ENCODE data around the gene SEC14L5.
"Not testable (repeated sequence)": the region's sequence is repeated elsewhere in the genome, so short reads cannot be mapped to it uniquely, and the experiment has no call there.

SEC14L5 gene

DNA sequence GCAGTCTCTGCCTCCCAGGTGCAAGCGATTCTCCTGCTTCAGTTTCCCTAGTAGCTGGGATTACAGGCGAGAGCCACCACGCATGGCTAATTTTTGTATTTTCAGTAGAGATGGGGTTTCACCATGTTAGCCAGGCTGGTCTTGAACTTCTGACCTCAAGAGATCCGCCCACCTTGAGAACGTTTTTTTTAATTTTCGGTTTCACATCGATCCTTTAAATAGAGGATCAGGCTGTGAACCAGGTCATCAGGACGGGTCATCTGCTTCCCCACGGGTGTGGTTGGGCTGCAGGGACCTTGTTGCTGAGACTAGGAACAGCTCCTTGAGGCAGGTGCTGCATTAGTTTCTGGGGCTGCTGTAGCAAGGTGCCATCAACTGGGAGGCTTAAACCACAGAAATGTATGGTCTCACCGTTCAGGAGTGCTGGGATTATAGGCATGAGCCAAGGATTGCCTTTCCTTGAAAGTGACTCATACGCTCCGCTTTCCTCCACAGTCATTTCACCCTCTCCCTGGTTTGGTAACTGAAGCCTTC is 83.5 kb downstream of the SEC14L5 start:
- H3K79me2 ChIP-seq (ENCODE audit: insufficient read depth, low read length): no peaks in the 10 kb centered on the region
- no peaks in the 10 kb centered on the region for H4K20me1 ChIP-seq (ENCODE audit: insufficient read depth, low read length, poor library complexity, severe bottlenecking)
- no peaks in the 10 kb centered on the region for H3K36me3 ChIP-seq (ENCODE audit: insufficient read depth, low read length)
- no peaks in the 10 kb centered on the region for H3F3A ChIP-seq (ENCODE audit: low read depth)
- no peak overlapping the region for H3K9ac ChIP-seq (ENCODE audit: low read depth, low read length, poor library complexity, severe bottlenecking)
- H3K4me1 ChIP-seq (ENCODE audit: insufficient read depth, low read length, poor library complexity, severe bottlenecking): no peaks in the 10 kb centered on the region
- TF ChIP-seq, protein P1, sequence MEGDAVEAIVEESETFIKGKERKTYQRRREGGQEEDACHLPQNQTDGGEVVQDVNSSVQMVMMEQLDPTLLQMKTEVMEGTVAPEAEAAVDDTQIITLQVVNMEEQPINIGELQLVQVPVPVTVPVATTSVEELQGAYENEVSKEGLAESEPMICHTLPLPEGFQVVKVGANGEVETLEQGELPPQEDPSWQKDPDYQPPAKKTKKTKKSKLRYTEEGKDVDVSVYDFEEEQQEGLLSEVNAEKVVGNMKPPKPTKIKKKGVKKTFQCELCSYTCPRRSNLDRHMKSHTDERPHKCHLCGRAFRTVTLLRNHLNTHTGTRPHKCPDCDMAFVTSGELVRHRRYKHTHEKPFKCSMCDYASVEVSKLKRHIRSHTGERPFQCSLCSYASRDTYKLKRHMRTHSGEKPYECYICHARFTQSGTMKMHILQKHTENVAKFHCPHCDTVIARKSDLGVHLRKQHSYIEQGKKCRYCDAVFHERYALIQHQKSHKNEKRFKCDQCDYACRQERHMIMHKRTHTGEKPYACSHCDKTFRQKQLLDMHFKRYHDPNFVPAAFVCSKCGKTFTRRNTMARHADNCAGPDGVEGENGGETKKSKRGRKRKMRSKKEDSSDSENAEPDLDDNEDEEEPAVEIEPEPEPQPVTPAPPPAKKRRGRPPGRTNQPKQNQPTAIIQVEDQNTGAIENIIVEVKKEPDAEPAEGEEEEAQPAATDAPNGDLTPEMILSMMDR (conservative IDR thresholded peaks at IDR 0.05; ENCODE audit: low read length): no peak
- TF ChIP-seq EZH2phosphoT487 (IDR thresholded peaks at IDR 0.05; ENCODE audit: borderline replicate concordance): no peak
- H2AFZ ChIP-seq (ENCODE audit: low read length): no peak overlapping the region
- no peaks in the 10 kb centered on the region for H3K9me3 ChIP-seq (ENCODE audit: insufficient read depth, low read depth, low read length)
- no peaks in the 10 kb centered on the region for H3K27me3 ChIP-seq (ENCODE audit: insufficient read depth, low read length, poor library complexity, severe bottlenecking)
- no peaks in the 10 kb centered on the region for H3K9me2 ChIP-seq (replicated peaks; ENCODE audit: low read depth, low read length)
- H3K4me3 ChIP-seq (ENCODE audit: low read length, poor library complexity, severe bottlenecking): no peak overlapping the region
- no peak overlapping the region for H3K4me2 ChIP-seq (ENCODE audit: low read depth, low read length, poor library complexity, severe bottlenecking)

DNA sequence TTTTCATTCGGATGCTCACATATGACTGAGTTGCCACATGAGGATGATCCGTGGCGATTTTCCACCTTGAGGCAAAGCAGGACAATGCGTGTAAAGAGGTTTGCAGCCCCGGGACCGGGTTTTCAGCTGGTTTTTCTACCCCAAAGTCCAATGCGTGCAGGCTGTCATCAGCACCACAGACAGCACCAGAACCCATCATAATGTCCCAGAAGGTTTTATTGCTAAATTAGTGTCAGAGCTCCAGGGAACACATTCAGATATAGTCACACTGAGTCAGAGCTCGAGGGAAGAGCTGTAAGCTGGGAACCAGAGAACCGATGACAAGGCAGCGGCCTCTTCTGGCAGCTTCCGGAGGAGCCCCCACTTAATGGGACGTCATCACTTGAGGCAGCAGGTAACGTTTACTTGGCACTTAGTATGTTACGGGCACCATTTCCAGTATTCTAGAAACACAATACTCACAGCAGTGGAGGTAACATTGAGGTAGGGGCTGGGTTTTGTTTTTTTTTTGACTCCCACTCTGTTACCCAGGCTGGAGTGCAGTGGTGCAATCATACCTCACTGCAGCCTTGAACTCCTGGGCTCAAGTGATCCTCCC is 84.5 kb downstream of the SEC14L5 start:
- H3K9ac ChIP-seq (ENCODE audit: low read depth, low read length, poor library complexity, severe bottlenecking): no peak overlapping the region
- TF ChIP-seq, protein P1 (conservative IDR thresholded peaks at IDR 0.05; ENCODE audit: low read length): no peak
- no peak for TF ChIP-seq EZH2phosphoT487 (IDR thresholded peaks at IDR 0.05; ENCODE audit: borderline replicate concordance)
- H3K79me2 ChIP-seq (ENCODE audit: insufficient read depth, low read length): no peaks in the 10 kb centered on the region
- no peak overlapping the region for H2AFZ ChIP-seq (ENCODE audit: low read length)
- H3K4me2 ChIP-seq (ENCODE audit: low read depth, low read length, poor library complexity, severe bottlenecking): no peak overlapping the region
- H4K20me1 ChIP-seq (ENCODE audit: insufficient read depth, low read length, poor library complexity, severe bottlenecking): no peaks in the 10 kb centered on the region
- H3K9me2 ChIP-seq (replicated peaks; ENCODE audit: low read depth, low read length): no peaks in the 10 kb centered on the region
- H3K4me3 ChIP-seq (ENCODE audit: low read length, poor library complexity, severe bottlenecking): no peak overlapping the region
- no peaks in the 10 kb centered on the region for H3K4me1 ChIP-seq (ENCODE audit: insufficient read depth, low read length, poor library complexity, severe bottlenecking)
- H3F3A ChIP-seq (ENCODE audit: low read depth): no peaks in the 10 kb centered on the region
- no peaks in the 10 kb centered on the region for H3K27me3 ChIP-seq (ENCODE audit: insufficient read depth, low read length, poor library complexity, severe bottlenecking)
- H3K9me3 ChIP-seq (ENCODE audit: insufficient read depth, low read depth, low read length): no peaks in the 10 kb centered on the region
- H3K36me3 ChIP-seq (ENCODE audit: insufficient read depth, low read length): no peaks in the 10 kb centered on the region

DNA sequence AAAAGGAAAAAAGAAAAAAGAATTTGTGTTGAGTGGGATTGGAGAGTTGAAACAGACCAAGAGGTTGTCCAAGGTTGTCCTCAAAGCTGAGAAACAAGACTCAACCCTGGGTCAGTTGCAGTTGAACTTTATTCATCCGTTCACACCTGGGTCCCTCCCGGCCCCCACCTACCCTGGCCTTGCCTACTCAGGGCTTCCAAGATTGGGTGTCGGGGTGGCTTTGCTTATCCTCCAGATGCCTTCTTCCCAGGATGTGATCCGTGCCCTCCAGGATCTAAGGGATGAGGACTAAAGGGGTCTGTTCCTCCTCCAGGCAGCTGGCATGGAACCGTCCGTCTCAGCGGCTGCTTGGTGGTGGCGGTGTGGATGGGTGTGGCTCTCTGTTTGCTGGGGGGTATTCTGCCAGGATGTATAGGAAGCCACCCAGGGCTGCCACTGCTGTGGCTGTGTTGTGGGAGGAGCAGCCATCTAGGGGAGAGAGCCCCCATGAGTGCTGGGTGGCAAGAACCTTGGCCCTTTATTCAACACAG is 85.9 kb downstream of the SEC14L5 start:
- Histone ChIP-seq H3K27me3 (ENCODE audit: insufficient read depth, low read length, poor library complexity, severe bottlenecking) (no peaks in the 10 kb centered on the region), H3K36me3 (ENCODE audit: insufficient read depth, low read length) (no peaks in the 10 kb centered on the region), H3K4me2 (ENCODE audit: low read depth, low read length, poor library complexity, severe bottlenecking) (no peak overlapping the region), H3K4me3 (ENCODE audit: low read length, poor library complexity, severe bottlenecking) (no peak overlapping the region), H3K9me3 (ENCODE audit: insufficient read depth, low read depth, low read length) (no peaks in the 10 kb centered on the region), H3K4me1 (ENCODE audit: insufficient read depth, low read length, poor library complexity, severe bottlenecking) (no peaks in the 10 kb centered on the region), H3K9me2 (replicated peaks; ENCODE audit: low read depth, low read length) (no peaks in the 10 kb centered on the region), H3F3A (ENCODE audit: low read depth) (no peaks in the 10 kb centered on the region), H4K20me1 (ENCODE audit: insufficient read depth, low read length, poor library complexity, severe bottlenecking) (no peaks in the 10 kb centered on the region), H3K79me2 (ENCODE audit: insufficient read depth, low read length) (no peaks in the 10 kb centered on the region), H3K9ac (ENCODE audit: low read depth, low read length, poor library complexity, severe bottlenecking) (no peak overlapping the region), H2AFZ (ENCODE audit: low read length) (no peak overlapping the region)
- TF ChIP-seq, protein P1 (conservative IDR thresholded peaks at IDR 0.05; ENCODE audit: low read length): no peak
- no peak for TF ChIP-seq EZH2phosphoT487 (IDR thresholded peaks at IDR 0.05; ENCODE audit: borderline replicate concordance)

DNA sequence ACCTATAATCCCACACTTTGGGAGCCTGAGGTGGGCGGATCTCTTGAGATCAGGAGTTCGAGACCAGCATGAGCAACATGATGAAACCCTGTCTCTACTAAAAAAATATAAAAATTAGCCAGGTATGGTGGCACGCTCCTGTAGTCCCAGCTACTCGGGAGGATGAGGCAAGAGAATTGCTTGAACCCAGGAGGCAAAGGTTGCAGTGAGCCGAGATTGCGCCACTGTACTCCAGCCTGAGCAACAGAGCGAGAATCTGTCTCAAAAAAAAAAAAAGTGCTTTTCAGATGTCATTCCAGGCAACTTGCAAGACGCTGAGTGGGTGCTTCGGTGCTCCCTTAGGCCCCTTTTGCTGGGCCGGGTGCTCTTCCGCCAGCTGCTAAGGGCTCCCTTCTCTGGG is 86.5 kb downstream of the SEC14L5 start:
- not testable (repeated sequence) for H3K79me2 ChIP-seq (ENCODE audit: insufficient read depth, low read length); H3K9ac ChIP-seq (ENCODE audit: low read depth, low read length, poor library complexity, severe bottlenecking); H3K36me3 ChIP-seq (ENCODE audit: insufficient read depth, low read length); H2AFZ ChIP-seq (ENCODE audit: low read length); H3F3A ChIP-seq (ENCODE audit: low read depth); H3K4me1 ChIP-seq (ENCODE audit: insufficient read depth, low read length, poor library complexity, severe bottlenecking); H3K9me2 ChIP-seq (replicated peaks; ENCODE audit: low read depth, low read length); H3K4me2 ChIP-seq (ENCODE audit: low read depth, low read length, poor library complexity, severe bottlenecking); H4K20me1 ChIP-seq (ENCODE audit: insufficient read depth, low read length, poor library complexity, severe bottlenecking); H3K9me3 ChIP-seq (ENCODE audit: insufficient read depth, low read depth, low read length); H3K27me3 ChIP-seq (ENCODE audit: insufficient read depth, low read length, poor library complexity, severe bottlenecking); H3K4me3 ChIP-seq (ENCODE audit: low read length, poor library complexity, severe bottlenecking)

Data from Loucy (cell line).